GM18868 (cell line): ENCODE results near the gene PDZRN4.
"Not testable (repeated sequence)": the region's sequence is repeated elsewhere in the genome, so short reads cannot be mapped to it uniquely, and the experiment has no call there.

Experiments
- ATAC-seq: cut with Tn5 transposase; IDR thresholded peaks from one replicate; pipeline ENCODE4 v1.9.1; 2021; ENCODE audit warnings: mild to moderate bottlenecking, moderate library complexity; ENCODE audit not compliant: unreplicated experiment

PDZRN4 gene

GRCh38 chr12:41213107-41213506, 25.0 kb downstream of the PDZRN4 start:
- ATAC-seq: no peak

- ATAC-seq: no peak
Measured at GRCh38 chr12:41213648-41214047, 25.5 kb downstream of the PDZRN4 start.

GRCh38 chr12:41217727-41218126, 29.6 kb downstream of the PDZRN4 start:
- ATAC-seq: no peak

GRCh38 chr12:41220931-41221330, 32.8 kb downstream of the PDZRN4 start:
- ATAC-seq: no peak

GRCh38 chr12:41221491-41221890, 33.4 kb downstream of the PDZRN4 start:
- no peak for ATAC-seq

- ATAC-seq: no peak
Measured at GRCh38 chr12:41223600-41223999, 35.5 kb downstream of the PDZRN4 start.

- ATAC-seq: no peak
Measured at GRCh38 chr12:41224066-41224465, 35.9 kb downstream of the PDZRN4 start.

- no peak for ATAC-seq
Measured at GRCh38 chr12:41225179-41225578, 37.1 kb downstream of the PDZRN4 start.

GRCh38 chr12:41228066-41228820, 40.1 kb downstream of the PDZRN4 start:
- peak; percentile 10 for ATAC-seq

GRCh38 chr12:41230756-41231155, 42.6 kb downstream of the PDZRN4 start:
- ATAC-seq: no peak

GRCh38 chr12:41234692-41235091, 46.6 kb downstream of the PDZRN4 start:
- no peak for ATAC-seq

GRCh38 chr12:41242603-41243002, 54.5 kb downstream of the PDZRN4 start:
- ATAC-seq: no peak

GRCh38 chr12:41248391-41248790, 60.3 kb downstream of the PDZRN4 start:
- ATAC-seq: no peak

GRCh38 chr12:41250748-41251147, 62.6 kb downstream of the PDZRN4 start:
- ATAC-seq: no peak

- no peak for ATAC-seq
Measured at GRCh38 chr12:41254004-41254914, 66.1 kb downstream of the PDZRN4 start.

GRCh38 chr12:41263196-41263595, 75.1 kb downstream of the PDZRN4 start:
- ATAC-seq: not testable (repeated sequence)

- peak; percentile 83 for ATAC-seq
Measured at GRCh38 chr12:41264281-41264680, 76.2 kb downstream of the PDZRN4 start.

GRCh38 chr12:41269056-41269455, 80.9 kb downstream of the PDZRN4 start:
- no peak for ATAC-seq

GRCh38 chr12:41271489-41271888, 83.4 kb downstream of the PDZRN4 start:
- no peak for ATAC-seq

- no peak for ATAC-seq
Measured at GRCh38 chr12:41274643-41275042, 86.5 kb downstream of the PDZRN4 start.

GRCh38 chr12:41277100-41277945, 89.2 kb downstream of the PDZRN4 start:
- no peak for ATAC-seq
